SK-N-SH (cell line): ENCODE data around the gene DCAF12L1. TPM values are rescaled to one million over a fixed set of nuclear protein-coding genes. Genes with fewer than 3 reads are reported as not detected.

Experiments
- CTCF ChIA-PET: fragments of 300-600, 350-600 bp; formaldehyde crosslinking; extraction: SDS; loops from one replicate; lab custom pipeline; 2021; lab: Yijun Ruan, JAX
- POLR2A ChIA-PET: fragments of 350-600 bp; sonication (Branson Sonifier 250); formaldehyde crosslinking; extraction: SDS; loops from one replicate; lab custom pipeline; 2020; ENCODE audit warnings: antibody characterized with exemption, inconsistent platforms; lab: Yijun Ruan, JAX
- DNase-seq: peaks from one replicate; pipeline ENCODE4 v3.0.0; 2012
- H2AFZ ChIP-seq: fragments of 200-600 bp; sonication (generic); 2 replicates; pipeline ENCODE4 v1.8.1; 2016; ENCODE audit warnings: antibody characterized with exemption, mild to moderate bottlenecking, low read depth
- H3F3A ChIP-seq: fragments of 200-600 bp; sonication (generic); replicated peaks from 2 replicates; pipeline ENCODE3; 2016; ENCODE audit warnings: antibody characterized with exemption, mild to moderate bottlenecking; ENCODE audit not compliant: insufficient read depth
- H3K27ac ChIP-seq, 2 experiments: fragments of 200-500 bp in 1 of 2; fragments of 200-600 bp in 1 of 2; sonication (Bioruptor generic) in 1 of 2; sonication (generic), shearing (Covaris generic) in 1 of 2; 2 replicates each; pipeline versions ENCODE4 v1.5.1 to v1.6.1; 2014 to 2016; ENCODE audit warnings: low read depth in 2 of 2, inconsistent platforms in 1 of 2, low read length in 1 of 2, mild to moderate bottlenecking in 1 of 2, mixed read lengths in 1 of 2
- H3K27me3 ChIP-seq: fragments of 200-600 bp; sonication (generic), shearing (Covaris generic); 2 replicates; pipeline ENCODE4 v1.6.1; 2016; ENCODE audit warnings: mixed run types; ENCODE audit not compliant: insufficient read depth
- H3K36me3 ChIP-seq, 2 experiments: fragments of 200-500 bp in 1 of 2; fragments of 200-600 bp in 1 of 2; sonication (Bioruptor generic) in 1 of 2; sonication (generic) in 1 of 2; replicated peaks in 1 of 2; 2 replicates each; pipeline versions ENCODE3 to v1.5.1; 2014 to 2016; ENCODE audit warnings: low read length in 1 of 2, mild to moderate bottlenecking in 1 of 2; ENCODE audit not compliant: insufficient read depth in 2 of 2, control insufficient read depth in 1 of 2
- H3K4me1 ChIP-seq, 2 experiments: fragments of 200-500 bp in 1 of 2; fragments of 200-600 bp in 1 of 2; sonication (Bioruptor generic) in 1 of 2; sonication (generic), shearing (Covaris generic) in 1 of 2; 2 replicates each; pipeline versions ENCODE4 v1.5.1 to v1.6.1; 2014 to 2016; ENCODE audit warnings: low read depth in 1 of 2, low read length in 1 of 2, mixed run types in 1 of 2; ENCODE audit not compliant: insufficient read depth in 2 of 2, control insufficient read depth in 1 of 2
- H3K4me2 ChIP-seq: fragments of 200-600 bp; sonication (generic), shearing (Covaris generic); 2 replicates; pipeline ENCODE4 v1.6.1; 2017; ENCODE audit warnings: mixed run types
- H3K4me3 ChIP-seq, 2 experiments: fragments of 200-500 bp in 1 of 2; fragments of 200-600 bp in 1 of 2; sonication (Bioruptor generic) in 1 of 2; sonication (generic), shearing (Covaris generic) in 1 of 2; 2 replicates each; pipeline versions ENCODE4 v1.5.1 to v1.8.1; 2014 to 2016; ENCODE audit warnings: low read depth in 2 of 2, inconsistent platforms in 1 of 2, low read length in 1 of 2, mild to moderate bottlenecking in 1 of 2, mixed read lengths in 1 of 2, moderate library complexity in 1 of 2
- H3K79me2 ChIP-seq: fragments of 200-600 bp; sonication (generic); 2 replicates; pipeline ENCODE4 v1.8.1; 2017; ENCODE audit warnings: mild to moderate bottlenecking; ENCODE audit not compliant: insufficient read depth
- H3K9ac ChIP-seq: fragments of 200-600 bp; sonication (generic); 2 replicates; pipeline ENCODE4 v1.6.1; 2017; ENCODE audit warnings: mixed run types
- H3K9me2 ChIP-seq: fragments of 200-600 bp; sonication (generic); 2 replicates; pipeline ENCODE4 v1.6.1; 2017; ENCODE audit warnings: mixed run types
- H3K9me3 ChIP-seq: fragments of 200-600 bp; sonication (generic); 2 replicates; pipeline ENCODE4 v1.6.1; 2017; ENCODE audit warnings: mixed run types, mild to moderate bottlenecking, moderate library complexity
- H4K20me1 ChIP-seq: fragments of 200-600 bp; sonication (generic); 2 replicates; pipeline ENCODE4 v1.6.1; 2017; ENCODE audit warnings: mild to moderate bottlenecking, mixed run types; ENCODE audit not compliant: insufficient read depth
- ELF1 ChIP-seq: IDR thresholded peaks from 2 replicates; pipeline ENCODE4 v1.4.0; 2012
- EP300 ChIP-seq, 2 experiments: IDR thresholded peaks; 2 replicates each; pipeline versions ENCODE4 v1.4.0 to v1.6.1; 2012; ENCODE audit warnings: borderline replicate concordance in 1 of 2, low read depth in 1 of 2, low read length in 1 of 2
- FOXM1 ChIP-seq: IDR thresholded peaks from 2 replicates; pipeline ENCODE4 v1.4.0; 2012; ENCODE audit warnings: low read depth, mild to moderate bottlenecking
- GATA2 ChIP-seq: sonication (generic); formaldehyde crosslinking; IDR thresholded peaks from 2 replicates; pipeline ENCODE4 v1.5.0; 2020; ENCODE audit warnings: mild to moderate bottlenecking, missing genetic modification reagents
- JUND ChIP-seq: IDR thresholded peaks from 2 replicates; pipeline ENCODE4 v1.4.0; 2012
- NFIC ChIP-seq: IDR thresholded peaks from 2 replicates; pipeline ENCODE4 v1.4.0; 2012; ENCODE audit warnings: borderline replicate concordance
- NRF1 ChIP-seq: IDR thresholded peaks from 2 replicates; pipeline ENCODE4 v1.6.1; 2012; ENCODE audit warnings: low read depth, mild to moderate bottlenecking, low read length
- RFX5 ChIP-seq: IDR thresholded peaks from 2 replicates; pipeline ENCODE4 v1.6.1; 2012; ENCODE audit warnings: mild to moderate bottlenecking, improper control_type of control experiment, low read length
- RXRA ChIP-seq: IDR thresholded peaks from 2 replicates; pipeline ENCODE4 v1.4.0; 2012; ENCODE audit warnings: low read depth, mild to moderate bottlenecking, borderline replicate concordance
- SIN3A ChIP-seq: IDR thresholded peaks from 2 replicates; pipeline ENCODE4 v1.6.1; 2012; ENCODE audit warnings: low read depth, mild to moderate bottlenecking, low read length, moderate library complexity, borderline replicate concordance
- TCF12 ChIP-seq: IDR thresholded peaks from 2 replicates; pipeline ENCODE4 v1.4.0; 2012
- WGBS: methylation state at CpG from one replicate; pipeline ENCODE4 v1.1.6; 2017; ENCODE audit warnings: low lambda C conversion rate; 5-methylcytosine and 5-hydroxymethylcytosine counted together
- polyA plus RNA-seq, 3 experiments: library from polyadenylated mRNA; depleted of rRNA; stranded (reverse); fragments of >200 nt; gene quantifications; 2 replicates each; pipeline ENCODE4 v1.2.3, GENCODE V29; 2012
- TF ChIP-seq, protein P1 (sequence below): fragments of 150-350 bp; IDR thresholded peaks from 2 replicates; pipeline ENCODE4 v1.6.1; 2017; ENCODE audit warnings: antibody characterized with exemption, low read length, low read depth, borderline replicate concordance
- TF ChIP-seq, protein P2 (sequence below): IDR thresholded peaks from 2 replicates; pipeline ENCODE4 v1.4.0; 2012; ENCODE audit warnings: low read depth, borderline replicate concordance
- TF ChIP-seq, protein P3 (sequence below): IDR thresholded peaks from 2 replicates; pipeline ENCODE4; 2012
- TF ChIP-seq, protein P4 (sequence below): IDR thresholded peaks from 2 replicates; pipeline ENCODE4 v1.4.0; 2012; ENCODE audit warnings: low read depth, borderline replicate concordance

DCAF12L1 gene
- polyA plus RNA-seq, 1 of the 3 experiments (the other 2 are of a cell fraction): not detected

DNA sequence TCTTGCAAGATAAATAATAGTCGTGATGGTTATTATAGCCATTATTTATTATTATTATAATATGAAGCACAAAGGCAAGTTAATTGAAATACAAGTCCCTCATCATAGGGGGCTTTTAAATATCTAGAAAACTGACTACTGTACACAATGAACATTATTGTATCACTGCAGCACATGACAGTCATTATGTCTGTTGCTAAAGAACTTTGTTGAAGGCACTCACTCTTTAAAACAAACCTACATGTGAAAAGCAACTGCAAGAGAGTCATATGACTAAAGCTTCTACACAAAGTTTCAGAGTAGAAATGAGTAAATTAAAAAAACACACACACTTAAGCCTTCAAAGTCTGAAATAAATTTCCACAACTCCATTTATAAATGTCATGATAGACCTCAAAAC, 23.3 kb upstream of the DCAF12L1 start:
- Histone ChIP-seq H3K4me3 (no peak overlapping the region), H3F3A (no peaks in the 10 kb centered on the region), H3K36me3 (no peaks in the 10 kb centered on the region), H2AFZ (no peak overlapping the region), H3K79me2 (no peaks in the 10 kb centered on the region), H3K4me2 (no peak overlapping the region), H3K27ac (no peak overlapping the region), H4K20me1 (no peaks in the 10 kb centered on the region), H3K9me3 (no peaks in the 10 kb centered on the region), H3K9me2 (no peaks in the 10 kb centered on the region), H3K27me3 (no peaks in the 10 kb centered on the region), H3K9ac (no peak overlapping the region), H3K4me1 (no peaks in the 10 kb centered on the region)
- ChIA-PET CTCF (no interaction called here), POLR2A (no interaction called here)
- 2% methylated on average over 1 of the region's 1 CpG for WGBS
- no peak for TF ChIP-seq FOXM1
- TF ChIP-seq GATA2 (CRISPR knock-in tag): no peak
- no peak for TF ChIP-seq EP300 (IDR thresholded peaks at IDR 0.05; ENCODE audit: borderline replicate concordance in 1 of 2, low read depth in 1 of 2, low read length in 1 of 2)
- no peak for TF ChIP-seq RFX5
- DNase-seq: no peak

DNA sequence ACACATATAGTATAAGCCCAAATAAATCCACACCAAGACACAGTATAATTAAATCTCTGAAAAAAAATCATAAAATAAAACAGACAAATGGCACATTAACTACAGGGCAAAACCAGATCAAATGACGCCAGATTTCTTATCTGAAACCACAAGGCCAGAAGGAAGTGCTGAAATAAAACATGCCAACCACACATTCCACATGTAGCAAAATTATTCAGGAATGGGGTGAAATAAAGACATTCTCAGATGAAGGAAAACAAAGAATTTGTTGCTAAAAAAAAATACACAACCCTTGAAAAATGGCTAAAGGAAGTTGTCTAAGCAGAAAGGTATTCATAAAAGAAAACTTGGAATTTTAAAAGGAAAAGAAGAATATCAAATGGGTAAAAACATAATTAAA, 4.5 kb upstream of the DCAF12L1 start:
- ChIA-PET CTCF (no interaction called here), POLR2A (no interaction called here)
- no peaks in the 10 kb centered on the region for H3K27me3 ChIP-seq
- no peak overlapping the region for H3K27ac ChIP-seq
- no peaks in the 10 kb centered on the region for H3K9me2 ChIP-seq
- no peak for DNase-seq
- no peak overlapping the region for H3K4me3 ChIP-seq
- no peaks in the 10 kb centered on the region for H3K4me1 ChIP-seq
- no peaks in the 10 kb centered on the region for H3K9me3 ChIP-seq
- H3K79me2 ChIP-seq: no peaks in the 10 kb centered on the region
- TF ChIP-seq SIN3A: no peak
- TF ChIP-seq, protein P1, sequence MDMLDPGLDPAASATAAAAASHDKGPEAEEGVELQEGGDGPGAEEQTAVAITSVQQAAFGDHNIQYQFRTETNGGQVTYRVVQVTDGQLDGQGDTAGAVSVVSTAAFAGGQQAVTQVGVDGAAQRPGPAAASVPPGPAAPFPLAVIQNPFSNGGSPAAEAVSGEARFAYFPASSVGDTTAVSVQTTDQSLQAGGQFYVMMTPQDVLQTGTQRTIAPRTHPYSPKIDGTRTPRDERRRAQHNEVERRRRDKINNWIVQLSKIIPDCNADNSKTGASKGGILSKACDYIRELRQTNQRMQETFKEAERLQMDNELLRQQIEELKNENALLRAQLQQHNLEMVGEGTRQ: no peak
- TF ChIP-seq, protein P2, sequence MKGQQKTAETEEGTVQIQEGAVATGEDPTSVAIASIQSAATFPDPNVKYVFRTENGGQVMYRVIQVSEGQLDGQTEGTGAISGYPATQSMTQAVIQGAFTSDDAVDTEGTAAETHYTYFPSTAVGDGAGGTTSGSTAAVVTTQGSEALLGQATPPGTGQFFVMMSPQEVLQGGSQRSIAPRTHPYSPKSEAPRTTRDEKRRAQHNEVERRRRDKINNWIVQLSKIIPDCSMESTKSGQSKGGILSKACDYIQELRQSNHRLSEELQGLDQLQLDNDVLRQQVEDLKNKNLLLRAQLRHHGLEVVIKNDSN: no peak
- TF ChIP-seq NFIC: no peak
- no peak for TF ChIP-seq ELF1
- TF ChIP-seq JUND: no peak
- no peak for TF ChIP-seq NRF1
- TF ChIP-seq FOXM1: no peak
- no peak for TF ChIP-seq TCF12
- TF ChIP-seq, protein P3, sequence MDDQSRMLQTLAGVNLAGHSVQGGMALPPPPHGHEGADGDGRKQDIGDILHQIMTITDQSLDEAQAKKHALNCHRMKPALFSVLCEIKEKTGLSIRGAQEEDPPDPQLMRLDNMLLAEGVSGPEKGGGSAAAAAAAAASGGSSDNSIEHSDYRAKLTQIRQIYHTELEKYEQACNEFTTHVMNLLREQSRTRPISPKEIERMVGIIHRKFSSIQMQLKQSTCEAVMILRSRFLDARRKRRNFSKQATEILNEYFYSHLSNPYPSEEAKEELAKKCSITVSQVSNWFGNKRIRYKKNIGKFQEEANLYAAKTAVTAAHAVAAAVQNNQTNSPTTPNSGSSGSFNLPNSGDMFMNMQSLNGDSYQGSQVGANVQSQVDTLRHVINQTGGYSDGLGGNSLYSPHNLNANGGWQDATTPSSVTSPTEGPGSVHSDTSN: no peak
- TF ChIP-seq, protein P4, sequence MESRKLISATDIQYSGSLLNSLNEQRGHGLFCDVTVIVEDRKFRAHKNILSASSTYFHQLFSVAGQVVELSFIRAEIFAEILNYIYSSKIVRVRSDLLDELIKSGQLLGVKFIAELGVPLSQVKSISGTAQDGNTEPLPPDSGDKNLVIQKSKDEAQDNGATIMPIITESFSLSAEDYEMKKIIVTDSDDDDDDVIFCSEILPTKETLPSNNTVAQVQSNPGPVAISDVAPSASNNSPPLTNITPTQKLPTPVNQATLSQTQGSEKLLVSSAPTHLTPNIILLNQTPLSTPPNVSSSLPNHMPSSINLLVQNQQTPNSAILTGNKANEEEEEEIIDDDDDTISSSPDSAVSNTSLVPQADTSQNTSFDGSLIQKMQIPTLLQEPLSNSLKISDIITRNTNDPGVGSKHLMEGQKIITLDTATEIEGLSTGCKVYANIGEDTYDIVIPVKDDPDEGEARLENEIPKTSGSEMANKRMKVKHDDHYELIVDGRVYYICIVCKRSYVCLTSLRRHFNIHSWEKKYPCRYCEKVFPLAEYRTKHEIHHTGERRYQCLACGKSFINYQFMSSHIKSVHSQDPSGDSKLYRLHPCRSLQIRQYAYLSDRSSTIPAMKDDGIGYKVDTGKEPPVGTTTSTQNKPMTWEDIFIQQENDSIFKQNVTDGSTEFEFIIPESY: no peak
- no peak for TF ChIP-seq RXRA
- no peak for TF ChIP-seq RFX5
- no peaks in the 10 kb centered on the region for H4K20me1 ChIP-seq
- 0% methylated on average over 1 of the region's 1 CpG for WGBS
- H3F3A ChIP-seq: no peaks in the 10 kb centered on the region
- H2AFZ ChIP-seq: no peak overlapping the region
- H3K9ac ChIP-seq: no peak overlapping the region
- no peak overlapping the region for H3K4me2 ChIP-seq
- H3K36me3 ChIP-seq: no peaks in the 10 kb centered on the region
